CD14-positive monocyte (primary cell): ENCODE measurements around the gene KCTD18. TPM values are rescaled to one million over a fixed set of nuclear protein-coding genes. Genes with fewer than 3 reads are reported as not detected.

Source experiments
- DNase-seq, 3 donors: peaks; one replicate each; pipeline ENCODE4 v3.0.0-alpha.2; 2011 to 2022
- H2AFZ ChIP-seq: 2 replicates; pipeline ENCODE4 v1.6.0; 2012; ENCODE audit warnings: mild to moderate bottlenecking, low read depth, low read length, inconsistent platforms; ENCODE audit not compliant: insufficient read depth, poor library complexity, severe bottlenecking
- H3K27ac ChIP-seq, 2 donors: 1 replicate in 1 of 2; 2 replicates in 1 of 2; pipeline ENCODE4 v1.5.1; 2012 to 2013; ENCODE audit warnings: low read length in 2 of 2, control low read depth in 1 of 2, inconsistent platforms in 1 of 2, low read depth in 1 of 2, mild to moderate bottlenecking in 1 of 2
- H3K27me3 ChIP-seq, 2 donors: one replicate each; pipeline versions ENCODE4 v1.6.0 to v1.6.1; 2011 to 2013; ENCODE audit warnings: low read length in 2 of 2; ENCODE audit not compliant: control insufficient read depth in 2 of 2, insufficient read depth in 2 of 2
- H3K36me3 ChIP-seq, 2 donors: replicated peaks in 1 of 2; 1 replicate in 1 of 2; 2 replicates in 1 of 2; pipeline versions ENCODE4 v1.5.1 to v1.6.1; 2012 to 2013; ENCODE audit warnings: low read length in 2 of 2, control low read depth in 1 of 2, inconsistent platforms in 1 of 2, mild to moderate bottlenecking in 1 of 2; ENCODE audit not compliant: insufficient read depth in 2 of 2, control insufficient read depth in 1 of 2
- H3K4me1 ChIP-seq, 2 donors: 1 replicate in 1 of 2; 2 replicates in 1 of 2; pipeline versions ENCODE4 v1.5.1 to v1.6.1; 2012 to 2013; ENCODE audit warnings: low read length in 2 of 2, control low read depth in 1 of 2, inconsistent platforms in 1 of 2, mild to moderate bottlenecking in 1 of 2, moderate library complexity in 1 of 2; ENCODE audit not compliant: insufficient read depth in 2 of 2, control insufficient read depth in 1 of 2
- H3K4me2 ChIP-seq: replicated peaks from 2 replicates; pipeline ENCODE3; 2012; ENCODE audit warnings: low read length, moderate library complexity, mild to moderate bottlenecking; ENCODE audit not compliant: poor library complexity, severe bottlenecking; ENCODE audit errors: extremely low read depth
- H3K4me3 ChIP-seq, 3 experiments: fragments of 200-600 bp in 1 of 3; sonication (generic) in 1 of 3; replicated peaks in 1 of 3; 1 replicate in 2 of 3; 2 replicates in 1 of 3; pipeline ENCODE4 v1.5.1; 2011 to 2013; ENCODE audit warnings: low read length in 3 of 3, mild to moderate bottlenecking in 3 of 3, control low read depth in 2 of 3, low read depth in 2 of 3, inconsistent platforms in 1 of 3, moderate library complexity in 1 of 3
- H3K79me2 ChIP-seq: 2 replicates; pipeline ENCODE4 v1.6.0; 2012; ENCODE audit warnings: mild to moderate bottlenecking, control low read depth, inconsistent platforms, low read length, moderate library complexity; ENCODE audit not compliant: insufficient read depth
- H3K9ac ChIP-seq: 2 replicates; pipeline ENCODE4 v1.6.0; 2017; ENCODE audit warnings: low read length, mild to moderate bottlenecking; ENCODE audit not compliant: insufficient read depth, poor library complexity, severe bottlenecking
- H3K9me3 ChIP-seq, 2 donors: replicated peaks in 1 of 2; 1 replicate in 1 of 2; 2 replicates in 1 of 2; pipeline versions ENCODE4 v1.5.1 to v1.6.1; 2012 to 2013; ENCODE audit warnings: low read length in 2 of 2, control low read depth in 1 of 2; ENCODE audit not compliant: control insufficient read depth in 1 of 2, insufficient read depth in 1 of 2
- H4K20me1 ChIP-seq: 2 replicates; pipeline ENCODE4 v1.6.0; 2012; ENCODE audit warnings: mild to moderate bottlenecking, low read length, control low read depth, moderate library complexity; ENCODE audit not compliant: insufficient read depth
- H3K27ac Mint-ChIP-seq, 7 donors: one replicate each; pipeline ENCODE4 v1.8.0; 2020; ENCODE audit warnings: mild to moderate bottlenecking in 7 of 7, mixed read lengths in 7 of 7, moderate library complexity in 6 of 7, inconsistent platforms in 2 of 7
- H3K27me3 Mint-ChIP-seq, 3 donors: one replicate each; pipeline ENCODE4 v1.8.0; 2021 to 2022; ENCODE audit warnings: low read depth in 3 of 3, mild to moderate bottlenecking in 3 of 3, mixed read lengths in 3 of 3, moderate library complexity in 3 of 3, inconsistent platforms in 1 of 3
- H3K36me3 Mint-ChIP-seq, 2 donors: one replicate each; pipeline ENCODE4 v1.8.0; 2020; ENCODE audit warnings: mixed read lengths in 2 of 2, inconsistent platforms in 1 of 2, mild to moderate bottlenecking in 1 of 2
- H3K4me1 Mint-ChIP-seq: one replicate; pipeline ENCODE4 v1.8.0; 2020; ENCODE audit warnings: mild to moderate bottlenecking, mixed read lengths
- H3K4me3 Mint-ChIP-seq, 2 donors: one replicate each; pipeline ENCODE4 v1.8.0; 2020; ENCODE audit warnings: mild to moderate bottlenecking in 2 of 2, mixed read lengths in 2 of 2, moderate library complexity in 1 of 2
- H3K9me3 Mint-ChIP-seq, 7 donors: one replicate each; pipeline ENCODE4 v1.8.0; 2020 to 2022; ENCODE audit warnings: mixed read lengths in 7 of 7, mild to moderate bottlenecking in 6 of 7, moderate library complexity in 6 of 7, inconsistent platforms in 2 of 7
- WGBS: methylation state at CpG from one replicate; pipeline ENCODE4 v1.1.5; 2013; ENCODE audit warnings: missing lambda C conversion rate; ENCODE audit not compliant: insufficient coverage; 5-methylcytosine and 5-hydroxymethylcytosine counted together
- intact Hi-C, 2 donors: fragments of 100-400 bp; cut with micrococcal nuclease; formaldehyde crosslinking; loops; one replicate each; pipeline versions ENCODE4 v1.15.0 to v1.15.1; 2023
- polyA plus RNA-seq, 3 donors: library from polyadenylated mRNA; depleted of rRNA in 1 of 3; unstranded in 2 of 3; stranded (reverse) in 1 of 3; fragments of 300-500 nt in 2 of 3; fragments of >200 nt in 1 of 3; fragmentation: Illumina TruSeq in 2 of 3; gene quantifications; 1 replicate in 2 of 3; 2 replicates in 1 of 3; pipeline ENCODE4 v1.2.3, GENCODE V29; 2012 to 2021
- TF ChIP-seq, protein P1 (sequence below): fragments of 200-600 bp; IDR thresholded peaks from one replicate; pipeline ENCODE4 v1.8.0; 2022; ENCODE audit warnings: antibody characterized with exemption, mild to moderate bottlenecking

Gene KCTD18
- polyA plus RNA-seq, 3 donors: 9.7 to 14.6 (median 11.8) TPM

DNA sequence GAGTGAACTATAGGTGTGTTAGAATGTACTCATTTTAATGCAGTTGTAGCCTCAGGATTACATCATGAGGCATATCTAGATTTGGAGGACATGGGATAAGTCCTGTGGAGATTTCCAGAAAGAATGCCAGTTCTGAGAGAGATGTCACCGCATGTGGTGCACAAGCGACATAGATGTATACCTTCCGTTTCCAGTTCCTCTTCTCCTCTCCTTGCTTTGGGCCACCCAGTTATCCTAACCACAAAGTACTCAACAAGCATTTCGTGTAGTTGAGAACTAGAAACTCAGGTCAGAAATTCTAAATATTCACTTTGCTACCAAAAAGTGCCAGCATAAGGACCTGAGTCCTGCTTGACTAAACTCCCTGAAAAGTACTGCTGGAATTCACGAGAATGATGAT is 66.5 kb downstream of the KCTD18 start:
- Histone ChIP-seq H3K79me2 (no peaks in the 10 kb centered on the region), H3K27me3 (no peaks in the 10 kb centered on the region), H4K20me1 (no peaks in the 10 kb centered on the region), H3K4me3 (no peak overlapping the region), H3K36me3 (no peaks in the 10 kb centered on the region), H3K27ac (no peak overlapping the region), H3K9me3 (no peaks in the 10 kb centered on the region), H3K4me2 (no peak overlapping the region), H2AFZ (no peak overlapping the region), H3K4me1 (peaks cover 0 to 2% of the 10 kb centered on the region in 2 donors), H3K9ac (no peak overlapping the region)
- no peak for DNase-seq
- Mint-ChIP-seq H3K27me3 (no peaks in the 10 kb centered on the region), H3K27ac (no peak overlapping the region), H3K36me3 (peaks cover 6 to 18% of the 10 kb centered on the region in 2 donors), H3K4me3 (no peak overlapping the region), H3K9me3 (no peaks in the 10 kb centered on the region), H3K4me1 (no peaks in the 10 kb centered on the region)
- WGBS: 74% methylated on average over 3 of the region's 5 CpGs
- TF ChIP-seq, protein P1, sequence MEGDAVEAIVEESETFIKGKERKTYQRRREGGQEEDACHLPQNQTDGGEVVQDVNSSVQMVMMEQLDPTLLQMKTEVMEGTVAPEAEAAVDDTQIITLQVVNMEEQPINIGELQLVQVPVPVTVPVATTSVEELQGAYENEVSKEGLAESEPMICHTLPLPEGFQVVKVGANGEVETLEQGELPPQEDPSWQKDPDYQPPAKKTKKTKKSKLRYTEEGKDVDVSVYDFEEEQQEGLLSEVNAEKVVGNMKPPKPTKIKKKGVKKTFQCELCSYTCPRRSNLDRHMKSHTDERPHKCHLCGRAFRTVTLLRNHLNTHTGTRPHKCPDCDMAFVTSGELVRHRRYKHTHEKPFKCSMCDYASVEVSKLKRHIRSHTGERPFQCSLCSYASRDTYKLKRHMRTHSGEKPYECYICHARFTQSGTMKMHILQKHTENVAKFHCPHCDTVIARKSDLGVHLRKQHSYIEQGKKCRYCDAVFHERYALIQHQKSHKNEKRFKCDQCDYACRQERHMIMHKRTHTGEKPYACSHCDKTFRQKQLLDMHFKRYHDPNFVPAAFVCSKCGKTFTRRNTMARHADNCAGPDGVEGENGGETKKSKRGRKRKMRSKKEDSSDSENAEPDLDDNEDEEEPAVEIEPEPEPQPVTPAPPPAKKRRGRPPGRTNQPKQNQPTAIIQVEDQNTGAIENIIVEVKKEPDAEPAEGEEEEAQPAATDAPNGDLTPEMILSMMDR: no peak
- intact Hi-C loops: no loop called here

DNA sequence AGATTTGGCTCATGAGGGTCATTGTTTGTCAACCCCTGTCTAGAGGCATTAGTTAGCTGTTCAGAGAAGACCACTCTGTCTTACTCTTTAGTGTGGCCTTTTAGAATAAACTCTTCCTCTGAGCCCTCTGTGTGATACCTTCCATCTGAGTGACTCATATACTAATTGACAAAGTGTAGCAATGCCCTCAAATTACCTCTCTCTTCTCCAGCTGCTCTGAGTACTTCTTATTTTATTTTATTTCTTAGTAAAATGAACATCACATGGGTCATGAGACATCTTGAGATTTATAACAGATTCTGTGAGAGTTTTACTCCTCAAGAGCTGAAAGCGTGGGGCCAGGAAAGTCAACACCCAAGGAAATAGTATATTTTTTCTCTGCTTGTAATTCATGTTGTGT is 67.4 kb downstream of the KCTD18 start:
- TF ChIP-seq, protein P1: no peak
- H3K79me2 ChIP-seq: no peaks in the 10 kb centered on the region
- peaks cover 6 to 21% of the 10 kb centered on the region in 2 donors for H3K36me3 Mint-ChIP-seq
- intact Hi-C loops: no loop called here
- H4K20me1 ChIP-seq: no peaks in the 10 kb centered on the region
- no peak overlapping the region for H2AFZ ChIP-seq
- WGBS: no CpG with 5 or more reads among the region's 1 CpG
- H3K27me3 ChIP-seq: no peaks in the 10 kb centered on the region
- H3K27ac Mint-ChIP-seq: no peak overlapping the region
- no peaks in the 10 kb centered on the region for H3K9me3 Mint-ChIP-seq
- no peak overlapping the region for H3K4me2 ChIP-seq
- no peak for DNase-seq
- H3K9me3 ChIP-seq: no peaks in the 10 kb centered on the region
- peaks cover 0 to 2% of the 10 kb centered on the region in 2 donors for H3K4me1 ChIP-seq
- no peak overlapping the region for H3K4me3 ChIP-seq
- H3K27me3 Mint-ChIP-seq: no peaks in the 10 kb centered on the region
- no peak overlapping the region for H3K27ac ChIP-seq
- no peaks in the 10 kb centered on the region for H3K36me3 ChIP-seq
- H3K9ac ChIP-seq: no peak overlapping the region
- H3K4me3 Mint-ChIP-seq: no peak overlapping the region
- H3K4me1 Mint-ChIP-seq: no peaks in the 10 kb centered on the region
